ENCODE results near the gene HMCN1.

DNA sequence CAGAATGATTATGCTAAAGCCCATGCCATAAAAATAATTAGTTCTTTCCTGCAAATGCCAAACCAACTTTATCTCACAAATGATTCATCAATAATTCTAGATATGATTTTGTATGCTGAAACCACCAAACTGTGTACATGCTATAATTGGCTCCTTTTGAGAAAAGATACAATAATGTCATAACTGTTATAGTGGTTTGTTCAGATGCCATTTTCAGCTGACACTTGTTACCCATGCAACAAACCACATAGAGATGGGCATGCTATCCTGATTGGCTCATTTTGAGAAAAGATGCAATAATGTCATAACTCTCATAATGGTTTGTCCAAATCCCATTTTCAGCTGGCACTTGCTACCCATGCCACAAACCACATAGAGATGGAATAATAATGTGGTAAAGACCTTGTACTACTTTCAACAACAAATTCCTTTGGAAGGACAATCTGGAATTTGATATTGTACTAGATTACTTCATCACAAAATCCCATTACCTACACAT is 357.1 kb downstream of the HMCN1 start:
- TF ChIP-seq, protein P1, sequence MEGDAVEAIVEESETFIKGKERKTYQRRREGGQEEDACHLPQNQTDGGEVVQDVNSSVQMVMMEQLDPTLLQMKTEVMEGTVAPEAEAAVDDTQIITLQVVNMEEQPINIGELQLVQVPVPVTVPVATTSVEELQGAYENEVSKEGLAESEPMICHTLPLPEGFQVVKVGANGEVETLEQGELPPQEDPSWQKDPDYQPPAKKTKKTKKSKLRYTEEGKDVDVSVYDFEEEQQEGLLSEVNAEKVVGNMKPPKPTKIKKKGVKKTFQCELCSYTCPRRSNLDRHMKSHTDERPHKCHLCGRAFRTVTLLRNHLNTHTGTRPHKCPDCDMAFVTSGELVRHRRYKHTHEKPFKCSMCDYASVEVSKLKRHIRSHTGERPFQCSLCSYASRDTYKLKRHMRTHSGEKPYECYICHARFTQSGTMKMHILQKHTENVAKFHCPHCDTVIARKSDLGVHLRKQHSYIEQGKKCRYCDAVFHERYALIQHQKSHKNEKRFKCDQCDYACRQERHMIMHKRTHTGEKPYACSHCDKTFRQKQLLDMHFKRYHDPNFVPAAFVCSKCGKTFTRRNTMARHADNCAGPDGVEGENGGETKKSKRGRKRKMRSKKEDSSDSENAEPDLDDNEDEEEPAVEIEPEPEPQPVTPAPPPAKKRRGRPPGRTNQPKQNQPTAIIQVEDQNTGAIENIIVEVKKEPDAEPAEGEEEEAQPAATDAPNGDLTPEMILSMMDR (conservative IDR thresholded peaks at IDR 0.05 in 1 of 2, IDR thresholded peaks at IDR 0.05 in 1 of 2; ENCODE audit: low read depth in 1 of 2, low read length in 2 of 2): no peak
- TF ChIP-seq EZH2 (IDR thresholded peaks at IDR 0.05; ENCODE audit: low read length, missing control alignments): no peak
